Hematopoietic multipotent progenitor cell treated with erythropoietin and hydrocortisone succinate and interleukin-3 and kit ligand, for 4 days (in vitro differentiated cells): ENCODE results near the gene CDKN2B-AS1.

ENCODE experiments used
- DNase-seq: peaks from one replicate; pipeline ENCODE4 v3.0.0-alpha.2; 2015

The CDKN2B-AS1 gene

DNA sequence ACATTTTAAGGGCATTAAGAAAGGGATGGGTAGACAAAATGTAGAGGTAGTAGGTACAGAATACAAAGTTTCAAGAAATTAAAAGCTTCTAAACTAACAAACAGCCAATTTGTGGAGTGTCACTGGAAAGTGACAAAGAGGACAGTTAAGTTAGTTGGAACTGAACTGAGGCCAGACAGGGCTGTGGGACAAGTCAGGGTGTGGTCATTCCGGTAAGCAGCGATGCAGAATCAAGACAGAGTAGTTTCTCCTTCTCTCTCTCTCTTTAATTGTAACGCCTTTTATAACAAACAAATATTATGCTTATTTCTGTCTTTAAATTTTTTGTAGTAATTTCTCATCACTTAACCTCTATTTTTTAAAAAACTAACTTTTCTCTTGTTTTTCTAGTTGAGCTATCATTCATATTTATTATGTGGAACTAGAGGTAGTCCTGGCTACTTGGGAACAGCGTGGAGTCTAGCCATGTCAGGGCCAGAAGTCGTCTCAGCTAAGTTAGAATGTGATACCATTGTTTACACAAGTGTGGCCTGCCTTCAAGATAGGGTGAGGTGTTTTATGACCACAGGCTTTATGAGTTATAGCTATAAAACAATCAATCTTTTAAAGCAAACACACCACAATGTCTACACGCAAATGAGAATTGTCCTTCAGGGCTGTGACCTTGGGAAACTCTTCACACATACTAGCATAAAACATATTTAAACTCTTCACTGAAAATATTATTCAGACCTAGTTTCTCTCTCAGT lies 129.8 kb downstream of the CDKN2B-AS1 start:
- no peak for DNase-seq

- DNase-seq: no peak
These were observed 134.5 kb downstream of the CDKN2B-AS1 start for GRCh38 chr9:22129133-22129532.

GRCh38 chr9:22129633-22130032 lies 135.0 kb downstream of the CDKN2B-AS1 start:
- DNase-seq: no peak

GRCh38 chr9:22131817-22132216 lies 137.2 kb downstream of the CDKN2B-AS1 start:
- no peak for DNase-seq

DNA sequence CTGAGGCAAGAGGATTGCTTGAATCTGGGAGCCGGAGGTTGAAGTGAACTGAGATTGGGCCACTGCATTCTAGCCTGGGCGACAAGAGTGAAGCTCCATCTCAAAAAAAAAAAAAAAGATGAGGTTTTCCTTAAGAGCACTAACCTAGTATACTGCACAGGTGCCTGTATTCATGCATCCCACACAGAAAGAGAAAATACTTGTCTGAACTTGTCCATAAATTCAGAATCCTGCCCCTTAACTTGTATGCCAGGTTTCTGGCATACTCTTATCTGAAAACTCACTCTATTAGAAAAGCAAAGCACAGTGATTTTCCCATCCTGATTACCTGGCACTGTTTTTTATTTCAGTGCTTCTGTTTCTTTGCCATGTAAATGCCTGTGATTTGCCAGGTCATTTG lies 139.8 kb downstream of the CDKN2B-AS1 start:
- DNase-seq: no peak

DNA sequence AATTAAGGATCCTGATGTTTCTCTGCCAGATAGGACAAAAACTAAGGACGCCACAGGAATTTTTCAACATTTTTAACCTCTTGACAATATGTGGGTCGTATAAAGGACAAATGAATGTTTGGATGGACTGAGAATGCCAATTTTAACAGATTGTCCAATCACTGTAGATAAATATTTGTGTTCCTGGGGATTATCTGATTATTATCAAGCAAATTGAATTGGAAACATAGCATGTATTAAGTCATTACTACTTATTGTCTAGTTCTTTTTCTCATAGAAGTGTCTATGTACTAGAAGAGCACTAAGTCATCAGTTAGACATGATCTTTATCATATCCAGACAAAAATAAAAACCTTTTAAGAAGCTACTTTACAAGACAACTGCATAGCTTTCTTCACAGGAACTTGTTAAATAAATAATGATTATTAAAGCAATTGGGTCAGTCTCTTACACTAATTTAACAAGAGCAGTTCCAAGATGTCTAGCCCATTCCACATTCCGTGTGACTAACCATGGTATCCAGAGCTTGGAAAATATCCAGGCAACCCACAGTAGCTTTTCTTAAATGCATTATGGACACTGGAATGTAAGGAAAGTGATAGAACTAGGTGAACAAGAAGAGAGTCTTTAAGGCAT lies 142.0 kb downstream of the CDKN2B-AS1 start:
- no peak for DNase-seq

GRCh38 chr9:22138956-22139660 lies 144.5 kb downstream of the CDKN2B-AS1 start:
- DNase-seq: no peak

DNA sequence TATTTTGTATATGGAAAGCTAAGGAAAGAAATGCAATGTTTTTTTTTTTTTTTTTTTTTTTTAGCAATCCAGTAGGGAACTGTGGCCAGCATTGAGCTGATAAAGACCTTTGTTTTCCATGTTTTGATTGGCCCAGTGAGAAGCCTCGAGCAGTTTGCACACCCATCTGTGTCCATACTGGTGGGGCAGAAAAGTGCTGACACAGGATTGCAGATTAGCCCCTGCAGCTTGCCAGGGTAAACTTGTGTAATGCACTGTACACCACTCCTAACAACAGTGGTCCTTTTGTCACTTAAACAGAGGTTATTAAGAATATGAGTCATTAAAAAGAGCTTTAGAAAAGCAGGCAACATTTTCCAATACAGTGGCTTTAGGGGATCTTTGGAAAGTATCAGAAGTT lies 147.3 kb downstream of the CDKN2B-AS1 start:
- no peak for DNase-seq

GRCh38 chr9:22142671-22143070 lies 148.1 kb downstream of the CDKN2B-AS1 start:
- DNase-seq: no peak

DNA sequence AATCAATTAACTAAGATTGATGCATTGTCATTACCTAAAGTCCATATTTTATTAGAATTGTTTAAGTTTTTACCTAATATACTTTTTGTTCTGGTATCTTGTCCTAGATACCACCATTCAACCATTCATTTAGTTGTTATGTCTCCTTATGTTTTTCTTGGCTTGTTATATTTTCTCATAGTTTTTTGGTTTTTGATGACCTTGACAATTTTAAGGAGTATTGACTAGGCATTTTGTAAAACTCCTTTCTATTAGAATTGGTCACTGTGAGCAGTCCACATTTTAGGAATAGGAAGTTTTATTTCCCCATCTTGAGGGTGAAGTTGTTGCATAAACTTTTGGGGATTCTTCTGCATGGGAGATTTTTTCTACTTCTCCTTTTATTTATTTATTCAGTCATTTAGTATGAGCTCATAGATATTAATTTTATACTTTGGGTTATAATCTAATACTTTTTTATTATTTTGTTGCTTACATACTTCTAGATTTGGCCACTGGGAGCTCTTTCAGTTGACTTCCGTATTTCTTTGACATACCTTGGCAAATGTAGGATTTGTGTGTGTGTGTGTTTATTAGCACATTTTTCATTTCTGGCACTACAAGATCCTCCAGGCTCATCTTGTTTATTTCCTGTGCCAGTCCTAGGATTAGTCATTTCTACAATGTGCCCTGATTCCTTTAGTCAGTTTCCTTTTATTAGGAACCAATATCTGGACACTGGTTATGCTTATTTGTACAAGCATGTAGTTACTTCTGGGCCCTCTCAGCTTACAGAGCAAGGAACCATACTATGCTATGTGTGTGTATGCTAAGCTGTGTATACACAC lies 149.4 kb downstream of the CDKN2B-AS1 start:
- no peak for DNase-seq

DNA sequence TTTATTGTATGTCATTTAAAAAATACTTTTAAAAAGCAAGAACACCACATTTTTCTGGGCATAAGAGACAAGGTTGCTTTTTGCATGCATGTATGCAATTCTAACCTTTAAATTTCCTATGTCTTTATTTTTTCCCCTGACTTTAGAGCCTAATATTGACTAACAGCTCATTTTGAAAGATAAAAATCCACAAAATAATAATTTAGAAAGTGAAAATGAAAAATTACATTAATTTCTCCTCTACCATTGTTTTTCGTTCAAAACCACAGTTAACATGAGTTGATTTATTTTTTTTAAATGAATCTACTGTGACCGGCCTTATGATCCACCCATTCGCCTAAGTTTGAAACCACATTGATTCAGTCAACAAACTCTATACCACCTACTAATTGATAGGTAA lies 152.0 kb downstream of the CDKN2B-AS1 start:
- no peak for DNase-seq

GRCh38 chr9:22147813-22148527 lies 153.4 kb downstream of the CDKN2B-AS1 start:
- no peak for DNase-seq

GRCh38 chr9:22148528-22148875 lies 153.9 kb downstream of the CDKN2B-AS1 start:
- no peak for DNase-seq

- DNase-seq: no peak
These were observed 154.5 kb downstream of the CDKN2B-AS1 start for GRCh38 chr9:22148876-22149637.

GRCh38 chr9:22154064-22154463 lies 159.5 kb downstream of the CDKN2B-AS1 start:
- DNase-seq: no peak

GRCh38 chr9:22156586-22156985 lies 162.0 kb downstream of the CDKN2B-AS1 start:
- DNase-seq: no peak

- DNase-seq: no peak
These were observed 162.7 kb downstream of the CDKN2B-AS1 start for GRCh38 chr9:22157276-22157675.

- DNase-seq: no peak
These were observed 163.2 kb downstream of the CDKN2B-AS1 start for GRCh38 chr9:22157828-22158227.

- no peak for DNase-seq
These were observed 163.7 kb downstream of the CDKN2B-AS1 start for GRCh38 chr9:22158271-22158670.

- DNase-seq: peak; percentile 75
These were observed 164.3 kb downstream of the CDKN2B-AS1 start for GRCh38 chr9:22158927-22159346.

GRCh38 chr9:22159586-22159985 lies 165.0 kb downstream of the CDKN2B-AS1 start:
- peak; percentile 13 for DNase-seq

DNA sequence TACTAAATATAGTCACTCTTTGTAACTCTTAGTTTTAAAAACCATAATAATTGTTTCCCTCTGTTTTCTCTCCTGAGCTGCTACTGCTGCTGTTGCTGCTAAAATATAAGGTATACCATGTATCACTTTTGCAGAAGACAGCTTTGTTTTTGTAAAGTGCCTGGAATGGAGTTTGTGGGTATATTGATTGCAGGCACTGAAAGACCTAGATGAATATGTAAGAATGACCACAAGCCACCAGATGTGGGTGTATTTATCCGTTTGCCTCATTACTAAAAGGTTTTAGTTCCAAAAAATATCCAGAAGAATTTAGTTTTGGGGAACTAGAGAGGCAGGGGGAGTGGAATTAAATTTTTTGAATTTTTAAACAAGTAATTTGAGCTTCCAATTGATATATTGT lies 165.6 kb downstream of the CDKN2B-AS1 start:
- no peak for DNase-seq
